Left lung (tissue), 10 donors: Measurements from ENCODE around the gene ITGB7. TPM values are rescaled to one million over a fixed set of nuclear protein-coding genes. Genes with fewer than 3 reads are reported as not detected.

ENCODE experiments used
- ATAC-seq: fragments of 200-7000 bp; cut with Tn5 transposase; one replicate; pipeline ENCODE4 v1.9.1; 2020; ENCODE audit warnings: moderate library complexity
- DNase-seq, 4 donors: peaks; one replicate each; pipeline ENCODE4 v3.0.0-alpha.2; 2013 to 2020
- H3K27ac ChIP-seq, 2 donors: fragments of 200-600 bp; sonication (generic) in 1 of 2; one replicate each; pipeline versions ENCODE4 v1.5.0 to v1.8.0; 2020 to 2021
- H3K27me3 ChIP-seq, 2 donors: fragments of 200-600 bp; sonication (generic) in 1 of 2; one replicate each; pipeline versions ENCODE4 v1.5.0 to v1.8.0; 2020 to 2021
- H3K36me3 ChIP-seq, 2 donors: fragments of 200-600 bp; sonication (generic) in 1 of 2; one replicate each; pipeline versions ENCODE4 v1.5.0 to v1.8.0; 2020 to 2021
- H3K4me1 ChIP-seq, 2 donors: fragments of 200-600 bp; one replicate each; pipeline ENCODE4 v1.8.0; 2021
- H3K4me3 ChIP-seq, 2 donors: fragments of 200-600 bp; sonication (generic) in 1 of 2; one replicate each; pipeline versions ENCODE4 v1.5.0 to v1.8.0; 2020 to 2021; ENCODE audit warnings: mild to moderate bottlenecking in 1 of 2
- H3K9me3 ChIP-seq, 2 donors: fragments of 200-600 bp; sonication (generic) in 1 of 2; one replicate each; pipeline versions ENCODE4 v1.5.0 to v1.8.0; 2020 to 2021
- intact Hi-C, 2 donors: fragments of 100-400 bp; cut with DNase I; formaldehyde crosslinking; loops; one replicate each; pipeline versions ENCODE4 v1.11.2 to v1.14.2; 2022
- polyA plus RNA-seq, 6 donors: library from polyadenylated mRNA; unstranded; fragments of 120-200 nt; gene quantifications; one replicate each; pipeline ENCODE4 v1.2.1, GENCODE V29; 2013; ENCODE audit not compliant: insufficient read length in 6 of 6
- total RNA-seq, 2 donors: library from RNA; stranded (reverse); fragmentation: NEBNext Ultra II Directional; extraction: Animal tissue kit (Norgen Biotek cat#: 25700); gene quantifications; one replicate each; pipeline ENCODE4 v1.2.1, GENCODE V29; 2021
- TF ChIP-seq, protein P1 (sequence below), 2 donors: fragments of 200-600 bp; sonication (generic) in 1 of 2; IDR thresholded peaks; one replicate each; pipeline versions ENCODE4 v1.5.0 to v1.8.0; 2021; ENCODE audit warnings: antibody characterized with exemption in 2 of 2
- donor health status: DM: no; HTN: yes; CAD: no.
- donor health status: DM: no; HTN: no; CAD: no.

The ITGB7 gene
- total and polyA plus RNA-seq, 8 donors: 1.1 to 10.9 (median 1.8) TPM

GRCh38 chr12:53196486-53196885 is 10.6 kb downstream of the ITGB7 start:
- intact Hi-C loops: no loop called here
- peaks cover 8 to 19% of the 10 kb centered on the region in 2 donors for H3K4me1 ChIP-seq
- no peak overlapping the region for H3K4me3 ChIP-seq
- H3K27me3 ChIP-seq: peaks cover 0 to 10% of the 10 kb centered on the region in 2 donors
- no peak overlapping the region for H3K27ac ChIP-seq
- no peak for ATAC-seq
- no peaks in the 10 kb centered on the region for H3K9me3 ChIP-seq
- peak in 1 of 4 donors; percentile 65 for DNase-seq
- TF ChIP-seq, protein P1, sequence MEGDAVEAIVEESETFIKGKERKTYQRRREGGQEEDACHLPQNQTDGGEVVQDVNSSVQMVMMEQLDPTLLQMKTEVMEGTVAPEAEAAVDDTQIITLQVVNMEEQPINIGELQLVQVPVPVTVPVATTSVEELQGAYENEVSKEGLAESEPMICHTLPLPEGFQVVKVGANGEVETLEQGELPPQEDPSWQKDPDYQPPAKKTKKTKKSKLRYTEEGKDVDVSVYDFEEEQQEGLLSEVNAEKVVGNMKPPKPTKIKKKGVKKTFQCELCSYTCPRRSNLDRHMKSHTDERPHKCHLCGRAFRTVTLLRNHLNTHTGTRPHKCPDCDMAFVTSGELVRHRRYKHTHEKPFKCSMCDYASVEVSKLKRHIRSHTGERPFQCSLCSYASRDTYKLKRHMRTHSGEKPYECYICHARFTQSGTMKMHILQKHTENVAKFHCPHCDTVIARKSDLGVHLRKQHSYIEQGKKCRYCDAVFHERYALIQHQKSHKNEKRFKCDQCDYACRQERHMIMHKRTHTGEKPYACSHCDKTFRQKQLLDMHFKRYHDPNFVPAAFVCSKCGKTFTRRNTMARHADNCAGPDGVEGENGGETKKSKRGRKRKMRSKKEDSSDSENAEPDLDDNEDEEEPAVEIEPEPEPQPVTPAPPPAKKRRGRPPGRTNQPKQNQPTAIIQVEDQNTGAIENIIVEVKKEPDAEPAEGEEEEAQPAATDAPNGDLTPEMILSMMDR (IDR thresholded peaks at IDR 0.05): no peak
- H3K36me3 ChIP-seq: peaks cover 0 to 12% of the 10 kb centered on the region in 2 donors

DNA sequence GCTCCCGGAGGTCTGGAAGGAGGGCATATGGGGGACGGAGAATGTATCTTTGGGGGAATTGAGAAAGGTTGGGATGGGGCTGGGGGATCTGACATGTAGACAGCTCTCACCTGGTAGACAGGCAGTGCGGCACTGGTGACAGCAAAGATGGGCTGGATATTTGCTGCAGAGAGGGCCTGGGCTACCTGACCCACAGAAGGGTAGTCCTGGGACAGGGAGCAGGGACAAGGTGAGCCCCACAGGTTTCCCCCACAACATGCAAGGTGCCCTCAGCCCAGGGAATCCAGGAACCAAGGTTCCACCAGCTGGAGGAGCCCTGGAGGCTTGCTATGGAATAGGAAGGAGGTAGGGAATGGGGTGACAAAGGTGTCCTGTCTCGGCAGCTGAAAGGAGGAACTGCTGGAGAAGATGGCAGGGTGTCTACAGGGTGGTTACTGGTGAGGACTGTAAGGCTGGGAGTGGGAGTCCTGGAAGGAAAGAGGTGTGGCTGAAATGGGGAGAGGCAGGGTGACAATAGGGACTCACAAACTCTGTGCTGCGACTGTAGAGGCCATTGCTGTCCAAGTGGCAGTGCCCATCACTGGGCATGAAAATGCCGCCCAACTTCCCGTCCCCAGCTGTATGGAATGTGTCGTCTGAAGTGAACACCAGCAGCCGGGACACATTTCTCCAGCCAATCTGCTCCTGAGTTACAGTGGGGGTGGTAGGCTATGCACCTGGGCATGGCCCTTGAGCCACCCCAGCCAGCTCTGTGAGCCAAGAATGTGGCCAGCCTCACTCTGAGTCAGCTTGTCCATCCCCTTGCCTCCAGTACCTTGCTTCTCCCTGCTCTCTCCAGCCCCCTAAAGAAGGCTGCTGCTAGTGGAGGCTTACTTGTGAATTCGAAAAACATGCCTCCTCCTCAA is 11.3 kb downstream of the ITGB7 start:
- Histone ChIP-seq H3K27ac (no peak overlapping the region), H3K27me3 (peaks cover 0 to 10% of the 10 kb centered on the region in 2 donors), H3K36me3 (peaks cover 0 to 19% of the 10 kb centered on the region in 2 donors), H3K4me3 (no peak overlapping the region), H3K4me1 (peaks cover 8 to 17% of the 10 kb centered on the region in 2 donors), H3K9me3 (no peaks in the 10 kb centered on the region)
- intact Hi-C loops: no loop called here
- TF ChIP-seq, protein P1 (IDR thresholded peaks at IDR 0.05): no peak
- DNase-seq: peak in 2 of 4 donors; percentile 39 to 54
- ATAC-seq: peak; percentile 60

GRCh38 chr12:53194973-53195372 is 12.1 kb downstream of the ITGB7 start:
- intact Hi-C loops: no loop called here
- Histone ChIP-seq H3K4me3 (no peak overlapping the region), H3K27ac (no peak overlapping the region), H3K9me3 (no peaks in the 10 kb centered on the region), H3K36me3 (peaks cover 0 to 27% of the 10 kb centered on the region in 2 donors), H3K4me1 (peaks cover 8 to 14% of the 10 kb centered on the region in 2 donors), H3K27me3 (peaks cover 0 to 10% of the 10 kb centered on the region in 2 donors)
- DNase-seq (no peak), ATAC-seq (no peak)
- TF ChIP-seq, protein P1 (IDR thresholded peaks at IDR 0.05): no peak

GRCh38 chr12:53193985-53194716 is 12.9 kb downstream of the ITGB7 start:
- ATAC-seq: no peak
- intact Hi-C loops: no loop called here
- TF ChIP-seq, protein P1 (IDR thresholded peaks at IDR 0.05): no peak

DNA sequence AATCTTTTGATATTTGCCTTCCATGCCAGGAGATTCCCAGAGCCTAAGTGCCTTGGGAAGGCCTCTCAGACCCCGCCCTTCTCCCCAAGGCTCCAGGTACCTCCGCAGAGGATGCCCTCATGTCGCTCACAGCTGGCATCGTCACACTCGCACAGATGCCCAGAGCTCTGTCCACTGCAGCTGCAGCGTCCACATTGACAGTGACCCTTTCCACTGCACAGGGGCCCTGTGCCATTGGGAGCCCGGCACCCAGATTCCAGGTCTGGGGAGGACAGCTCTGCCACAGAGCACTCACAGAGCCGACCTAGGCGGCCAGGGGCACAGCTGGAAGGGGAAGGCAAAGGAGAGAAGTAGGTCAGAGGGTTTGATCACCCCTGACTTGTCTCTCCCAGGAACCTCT is 14.0 kb downstream of the ITGB7 start:
- ATAC-seq (no peak), DNase-seq (peak in 1 of 4 donors; percentile 50)
- peaks cover 8 to 11% of the 10 kb centered on the region in 2 donors for H3K4me1 ChIP-seq
- TF ChIP-seq, protein P1 (IDR thresholded peaks at IDR 0.05): no peak
- no peak overlapping the region for H3K4me3 ChIP-seq
- intact Hi-C loops: no loop called here
- no peak overlapping the region for H3K27ac ChIP-seq
- H3K9me3 ChIP-seq: no peaks in the 10 kb centered on the region
- H3K27me3 ChIP-seq: peaks cover 0 to 7% of the 10 kb centered on the region in 2 donors
- peaks cover 0 to 40% of the 10 kb centered on the region in 2 donors for H3K36me3 ChIP-seq

More at GRCh38 chr12:53193985-53194716, 12.9 kb downstream of the ITGB7 start:
- Histone ChIP-seq H3K4me3 (no peak overlapping the region), H3K27ac (no peak overlapping the region), H3K27me3 (peaks cover 0 to 10% of the 10 kb centered on the region in 2 donors), H3K4me1 (peaks cover 8 to 15% of the 10 kb centered on the region in 2 donors), H3K36me3 (peaks cover 0 to 30% of the 10 kb centered on the region in 2 donors), H3K9me3 (no peaks in the 10 kb centered on the region)
- DNase-seq: no peak
